Progenitor cell of endocrine pancreas (in vitro differentiated cells): ENCODE results near the gene KCTD6. TPM values are rescaled to one million over a fixed set of nuclear protein-coding genes. Genes with fewer than 3 reads are reported as not detected.
A peak's percentile ranks its signal among the peaks of the same experiment; 100 is the strongest.
"Not testable (repeated sequence)": the region's sequence is repeated elsewhere in the genome, so short reads cannot be mapped to it uniquely, and the experiment has no call there.

Experiments used
- DNase-seq: peaks from one replicate; pipeline ENCODE4 v3.0.0; 2021; ENCODE audit warnings: low spot score; ENCODE audit not compliant: unreplicated experiment
- H3K27ac Mint-ChIP-seq: 2 replicates; pipeline ENCODE4 v1.8.0; 2021; ENCODE audit warnings: mild to moderate bottlenecking, moderate library complexity, mixed read lengths
- H3K27me3 Mint-ChIP-seq: 2 replicates; pipeline ENCODE4 v1.8.0; 2021; ENCODE audit warnings: mixed read lengths
- H3K36me3 Mint-ChIP-seq: 2 replicates; pipeline ENCODE4 v1.8.0; 2022; ENCODE audit warnings: mixed read lengths; ENCODE audit not compliant: insufficient read depth
- H3K4me1 Mint-ChIP-seq: 2 replicates; pipeline ENCODE4 v1.8.0; 2021; ENCODE audit warnings: low read depth, mixed read lengths
- H3K4me3 Mint-ChIP-seq: 2 replicates; pipeline ENCODE4 v1.8.0; 2021; ENCODE audit warnings: low read depth, mild to moderate bottlenecking, moderate library complexity, mixed read lengths
- H3K9me3 Mint-ChIP-seq: 2 replicates; pipeline ENCODE4 v1.8.0; 2021; ENCODE audit warnings: low read depth, mixed read lengths
- total RNA-seq: library from RNA; stranded (reverse); gene quantifications from 2 replicates; pipeline ENCODE4 v1.2.1, GENCODE V29; 2021
- TF ChIP-seq, protein P1 (sequence below): fragments of 200-600 bp; sonication (generic); IDR thresholded peaks from one replicate; pipeline ENCODE4 v1.5.0; 2021; ENCODE audit warnings: antibody characterized with exemption, mild to moderate bottlenecking; ENCODE audit not compliant: unreplicated experiment

KCTD6 gene
- total RNA-seq, 1 donor from 2014 or later: 14.8 TPM

DNA sequence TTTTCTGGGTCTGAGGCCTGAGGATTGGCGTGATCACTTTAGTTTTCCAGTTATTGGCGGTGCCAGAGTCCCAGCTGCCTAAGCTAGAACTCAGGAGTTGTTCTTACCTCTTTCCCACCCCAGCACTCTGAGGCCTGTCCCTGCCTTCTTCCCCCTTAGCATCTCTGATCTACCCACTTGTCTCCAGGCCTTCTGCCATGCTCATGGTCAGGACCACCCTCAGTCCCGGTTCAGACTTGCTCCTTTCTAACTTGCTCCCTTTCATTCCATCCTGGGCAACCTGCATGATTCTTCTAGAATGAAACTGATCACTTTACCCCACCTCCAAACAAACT, 29.4 kb downstream of the KCTD6 start:
- TF ChIP-seq, protein P1, sequence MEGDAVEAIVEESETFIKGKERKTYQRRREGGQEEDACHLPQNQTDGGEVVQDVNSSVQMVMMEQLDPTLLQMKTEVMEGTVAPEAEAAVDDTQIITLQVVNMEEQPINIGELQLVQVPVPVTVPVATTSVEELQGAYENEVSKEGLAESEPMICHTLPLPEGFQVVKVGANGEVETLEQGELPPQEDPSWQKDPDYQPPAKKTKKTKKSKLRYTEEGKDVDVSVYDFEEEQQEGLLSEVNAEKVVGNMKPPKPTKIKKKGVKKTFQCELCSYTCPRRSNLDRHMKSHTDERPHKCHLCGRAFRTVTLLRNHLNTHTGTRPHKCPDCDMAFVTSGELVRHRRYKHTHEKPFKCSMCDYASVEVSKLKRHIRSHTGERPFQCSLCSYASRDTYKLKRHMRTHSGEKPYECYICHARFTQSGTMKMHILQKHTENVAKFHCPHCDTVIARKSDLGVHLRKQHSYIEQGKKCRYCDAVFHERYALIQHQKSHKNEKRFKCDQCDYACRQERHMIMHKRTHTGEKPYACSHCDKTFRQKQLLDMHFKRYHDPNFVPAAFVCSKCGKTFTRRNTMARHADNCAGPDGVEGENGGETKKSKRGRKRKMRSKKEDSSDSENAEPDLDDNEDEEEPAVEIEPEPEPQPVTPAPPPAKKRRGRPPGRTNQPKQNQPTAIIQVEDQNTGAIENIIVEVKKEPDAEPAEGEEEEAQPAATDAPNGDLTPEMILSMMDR: no peak
- peaks cover 35% of the 10 kb centered on the region for H3K4me1 Mint-ChIP-seq
- H3K36me3 Mint-ChIP-seq: no peaks in the 10 kb centered on the region
- H3K27me3 Mint-ChIP-seq: peaks cover 6% of the 10 kb centered on the region
- no peak for DNase-seq
- H3K9me3 Mint-ChIP-seq: no peaks in the 10 kb centered on the region
- no peak overlapping the region for H3K4me3 Mint-ChIP-seq
- H3K27ac Mint-ChIP-seq: peak overlapping the region; percentile 47

DNA sequence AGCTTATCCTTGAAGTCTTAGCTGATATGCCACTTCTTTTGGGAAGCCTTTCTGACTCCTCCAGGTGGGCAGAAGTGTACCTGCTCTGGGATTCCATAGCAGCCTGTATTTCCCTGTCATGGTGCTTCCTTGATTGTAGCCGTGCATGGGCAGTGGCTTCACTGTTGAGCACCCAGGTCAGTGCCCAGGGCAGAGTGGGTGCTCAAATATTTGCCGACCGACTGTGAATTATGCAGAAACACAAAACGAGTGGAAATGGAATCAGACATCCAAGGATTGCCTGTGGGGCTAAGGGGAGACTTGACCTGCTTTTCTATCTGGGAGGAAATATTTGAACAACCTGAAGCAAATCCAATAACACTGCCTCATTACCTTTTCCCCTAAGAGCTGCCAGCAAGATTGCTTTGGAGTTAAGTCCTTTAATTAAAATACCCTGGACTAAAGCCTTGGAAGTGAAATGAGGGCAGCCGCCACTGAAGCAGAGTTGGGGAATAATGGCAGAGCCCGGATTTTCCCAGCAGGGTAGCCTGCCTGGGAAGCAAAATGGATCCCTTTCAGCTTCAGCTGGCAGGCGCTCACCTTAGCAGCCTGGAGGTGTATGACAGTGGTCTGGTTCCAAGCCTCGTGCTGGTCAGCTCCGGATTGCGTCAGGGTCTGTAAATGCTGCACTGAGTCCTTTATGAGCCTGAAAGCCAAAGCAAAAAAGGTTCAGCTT, 30.2 kb downstream of the KCTD6 start:
- Mint-ChIP-seq H3K36me3 (peaks cover 1% of the 10 kb centered on the region), H3K9me3 (no peaks in the 10 kb centered on the region), H3K27me3 (peaks cover 6% of the 10 kb centered on the region), H3K4me1 (peaks cover 35% of the 10 kb centered on the region), H3K4me3 (no peak overlapping the region), H3K27ac (no peak overlapping the region)
- TF ChIP-seq, protein P1: no peak
- no peak for DNase-seq

DNA sequence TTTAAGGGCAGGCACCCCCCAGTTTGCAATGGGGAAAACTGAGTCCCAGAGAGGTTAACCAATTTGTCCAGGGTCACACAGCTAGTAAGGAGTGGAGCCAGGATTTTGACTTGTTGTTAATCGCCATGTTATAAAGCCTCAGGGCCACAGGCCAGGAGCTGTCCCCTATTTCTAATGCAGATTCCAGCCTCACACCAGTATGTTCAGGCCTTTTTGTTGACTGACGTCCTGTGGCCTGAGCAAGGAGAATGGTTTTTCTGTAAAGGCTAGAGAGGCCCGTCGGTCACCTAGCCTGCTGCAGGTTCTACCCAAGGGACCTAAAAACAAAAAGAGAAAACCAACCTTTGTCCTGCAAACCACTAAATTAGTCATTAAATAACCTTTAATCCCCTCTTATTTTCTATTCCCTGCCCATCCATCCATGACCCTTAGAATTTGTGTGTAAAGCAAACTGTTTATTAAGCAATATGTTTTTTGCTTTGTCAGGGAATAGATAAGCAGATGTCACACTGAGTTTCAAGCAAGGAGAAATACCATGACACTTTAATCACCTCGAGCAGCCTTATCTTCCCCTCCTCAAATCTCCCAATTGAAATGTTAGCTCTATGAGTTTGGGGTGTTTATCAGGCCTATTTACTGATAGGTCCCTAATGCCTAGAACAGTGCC, 31.0 kb downstream of the KCTD6 start:
- H3K4me1 Mint-ChIP-seq: peaks cover 35% of the 10 kb centered on the region
- no peak overlapping the region for H3K4me3 Mint-ChIP-seq
- H3K9me3 Mint-ChIP-seq: no peaks in the 10 kb centered on the region
- TF ChIP-seq, protein P1: no peak
- no peak overlapping the region for H3K27ac Mint-ChIP-seq
- peaks cover 1% of the 10 kb centered on the region for H3K36me3 Mint-ChIP-seq
- DNase-seq: no peak
- peaks cover 6% of the 10 kb centered on the region for H3K27me3 Mint-ChIP-seq

DNA sequence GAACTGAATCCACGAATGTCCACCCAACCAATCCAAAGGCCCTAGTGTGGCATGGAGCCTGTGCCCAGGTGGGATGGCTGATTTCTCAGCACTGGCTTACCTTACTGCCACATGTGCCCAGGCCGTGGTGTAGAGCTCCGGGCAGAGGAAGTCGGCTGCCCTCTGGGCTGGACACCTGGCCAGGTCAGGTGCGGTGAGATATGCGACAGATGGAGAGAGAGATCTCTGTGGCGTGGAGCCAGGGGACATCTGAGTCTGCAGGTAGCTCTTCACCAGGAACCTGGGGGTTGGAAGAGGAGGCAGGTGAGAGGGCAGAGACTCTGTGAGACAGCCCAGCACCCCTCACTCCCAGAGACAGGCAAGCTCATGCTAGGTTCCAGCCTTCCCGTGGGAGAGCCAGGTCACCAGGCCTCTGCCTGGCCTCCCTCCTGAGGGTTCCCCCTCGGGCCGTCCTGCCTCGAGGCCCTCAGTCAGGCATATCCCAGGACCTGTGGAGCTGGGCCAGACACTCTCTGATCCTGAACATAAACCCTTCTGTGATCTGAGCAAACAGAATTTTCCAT, 32.5 kb downstream of the KCTD6 start:
- H3K27ac Mint-ChIP-seq: no peak overlapping the region
- H3K4me1 Mint-ChIP-seq: peaks cover 25% of the 10 kb centered on the region
- no peaks in the 10 kb centered on the region for H3K9me3 Mint-ChIP-seq
- no peak for DNase-seq
- H3K27me3 Mint-ChIP-seq: peaks cover 6% of the 10 kb centered on the region
- peaks cover 1% of the 10 kb centered on the region for H3K36me3 Mint-ChIP-seq
- TF ChIP-seq, protein P1: no peak
- no peak overlapping the region for H3K4me3 Mint-ChIP-seq

DNA sequence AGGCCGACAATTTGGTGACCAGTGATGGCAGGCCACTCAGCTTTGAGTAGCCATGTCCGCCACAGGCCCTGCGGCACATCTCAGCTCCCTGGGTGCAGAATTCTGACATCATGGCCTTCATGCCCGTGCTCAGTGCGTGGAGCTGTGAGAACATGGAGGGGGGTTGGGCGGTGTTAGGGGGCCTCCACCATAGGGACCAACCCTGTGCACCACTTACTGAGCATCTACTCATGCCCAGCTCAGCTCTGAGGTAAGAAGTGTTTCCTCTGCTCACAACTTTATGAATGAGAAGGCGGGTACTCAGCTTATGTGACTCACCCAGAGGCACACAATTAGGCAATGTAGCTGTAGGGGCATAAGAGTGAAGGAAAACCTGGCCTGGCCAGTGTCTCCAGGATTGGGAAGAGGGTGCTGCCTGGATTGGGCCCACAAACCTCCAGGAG, 34.6 kb downstream of the KCTD6 start:
- DNase-seq: no peak
- Mint-ChIP-seq H3K27ac (no peak overlapping the region), H3K4me3 (no peak overlapping the region), H3K4me1 (peaks cover 12% of the 10 kb centered on the region), H3K27me3 (peaks cover 6% of the 10 kb centered on the region), H3K9me3 (no peaks in the 10 kb centered on the region), H3K36me3 (peaks cover 1% of the 10 kb centered on the region)
- TF ChIP-seq, protein P1: no peak

DNA sequence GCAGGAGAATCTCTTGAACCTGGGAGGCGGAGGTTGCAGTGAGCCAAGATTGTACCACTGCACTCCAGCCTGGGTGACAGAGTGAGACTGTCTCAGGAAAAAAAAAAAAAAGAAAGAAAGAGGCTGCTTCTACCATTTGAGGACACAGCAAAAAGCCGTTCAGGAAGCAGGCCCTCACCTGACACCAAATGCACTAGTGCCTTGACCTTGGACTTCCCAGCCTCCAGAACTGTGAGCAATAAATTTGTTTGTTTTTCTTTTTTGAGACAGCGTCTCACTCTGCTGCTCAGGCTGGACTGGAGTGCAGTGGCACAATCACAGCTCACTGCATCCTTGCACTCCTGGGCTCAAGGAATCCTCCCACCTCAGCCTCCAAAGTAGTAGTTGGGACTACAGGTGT, 35.5 kb downstream of the KCTD6 start:
- H3K9me3 Mint-ChIP-seq, H3K4me1 Mint-ChIP-seq, H3K4me3 Mint-ChIP-seq, H3K27ac Mint-ChIP-seq, H3K36me3 Mint-ChIP-seq, H3K27me3 Mint-ChIP-seq, DNase-seq: not testable (repeated sequence)
